SH-SY5Y (cell line): ENCODE results near the gene POU6F2.

Experiments used
- GATA2 ChIP-seq: IDR thresholded peaks from 2 replicates; pipeline ENCODE4 v1.6.1; 2011; ENCODE audit warnings: mild to moderate bottlenecking, low read depth, low read length
- GATA3 ChIP-seq: IDR thresholded peaks from 2 replicates; pipeline ENCODE4 v1.6.1; 2011; ENCODE audit warnings: low read depth, mild to moderate bottlenecking, low read length, moderate library complexity

DNA sequence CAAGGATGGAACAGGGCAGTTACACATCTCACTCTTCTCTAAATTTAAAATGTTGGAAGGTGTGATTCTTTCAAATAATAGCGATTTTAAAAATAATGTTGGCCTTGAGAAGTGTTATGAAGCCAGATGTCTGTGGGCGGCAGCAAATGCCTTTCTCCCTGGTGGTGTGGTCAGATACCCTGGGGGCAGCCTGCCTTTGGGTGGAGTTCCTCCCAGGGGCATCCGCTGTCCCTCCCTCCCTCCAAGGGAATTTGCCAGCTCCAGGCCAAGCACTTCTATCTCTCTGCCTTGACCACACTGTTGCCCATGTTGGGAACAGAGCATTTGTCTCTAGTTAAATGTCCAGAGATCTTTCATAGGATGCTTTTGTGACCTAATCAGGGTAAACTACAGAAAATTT is 121.4 kb downstream of the POU6F2 start:
- no peak for TF ChIP-seq GATA2
- TF ChIP-seq GATA3, result no peak
